ENCODE data around the gene USP53. TPM values are rescaled to one million over a fixed set of nuclear protein-coding genes. Genes with fewer than 3 reads are reported as not detected.
A peak's percentile ranks its signal among the peaks of the same experiment; 100 is the strongest.

USP53 gene
- total and polyA plus RNA-seq, 2 of the 13 experiments (the other 11 are each of a cell fraction or from before 2014, with no cell fraction given) = 5.3 to 8.1 TPM

DNA sequence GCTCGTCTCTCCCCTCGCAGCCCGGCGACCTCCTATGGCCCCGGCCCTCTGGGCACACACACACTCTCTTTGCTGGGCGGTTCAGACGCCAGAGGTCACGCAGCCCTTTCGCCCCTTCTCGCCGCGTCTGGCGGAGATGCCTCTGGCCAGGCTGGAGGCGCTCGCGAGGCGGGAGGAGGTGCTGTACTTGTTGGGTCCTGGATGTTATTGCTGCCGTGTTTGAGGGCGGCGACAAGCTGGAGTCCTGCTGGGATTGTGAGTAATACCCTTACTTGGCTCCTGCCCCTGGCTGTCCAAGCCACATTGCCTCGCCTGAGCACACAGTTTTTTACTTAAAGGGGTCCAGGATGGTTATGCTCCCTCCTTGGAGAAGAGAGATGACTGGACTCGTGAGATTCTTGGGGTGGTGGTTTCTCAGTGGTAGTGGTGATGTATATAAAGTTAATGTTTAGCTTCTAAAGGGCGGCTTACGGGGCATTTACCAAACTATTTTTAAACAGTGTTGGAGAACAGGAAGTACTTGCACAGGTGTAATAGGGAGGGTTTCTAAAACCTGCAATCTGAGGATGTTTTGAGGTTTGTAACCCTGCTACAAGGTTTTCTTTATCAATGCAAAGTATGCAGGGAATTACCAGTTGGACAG lies 572 bp downstream of the USP53 start (continued):
- TF ChIP-seq, protein P1, sequence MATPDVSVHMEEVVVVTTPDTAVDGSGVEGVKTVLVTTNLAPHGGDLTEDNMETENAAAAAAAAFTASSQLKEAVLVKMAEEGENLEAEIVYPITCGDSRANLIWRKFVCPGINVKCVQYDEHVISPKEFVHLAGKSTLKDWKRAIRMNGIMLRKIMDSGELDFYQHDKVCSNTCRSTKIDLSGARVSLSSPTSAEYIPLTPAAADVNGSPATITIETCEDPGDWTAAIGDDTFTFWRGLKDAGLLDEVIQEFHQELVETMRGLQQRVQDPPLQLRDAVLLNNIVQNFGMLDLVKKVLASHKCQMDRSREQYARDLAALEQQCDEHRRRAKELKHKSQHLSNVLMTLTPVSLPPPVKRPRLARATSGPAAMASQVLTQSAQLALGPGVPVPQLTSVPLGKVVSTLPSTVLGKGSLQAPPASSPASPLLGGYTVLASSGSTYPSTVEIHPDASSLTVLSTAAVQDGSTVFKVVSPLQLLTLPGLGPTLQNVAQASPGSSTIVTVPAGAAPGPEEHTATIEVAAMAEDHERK (CRISPR knock-in tag; IDR thresholded peaks at IDR 0.05; ENCODE audit: low read depth) = no peak
- TF ChIP-seq JUN (CRISPR knock-in tag; IDR thresholded peaks at IDR 0.05) (no peak), TSC22D2 (CRISPR knock-in tag; IDR thresholded peaks at IDR 0.05; ENCODE audit: borderline replicate concordance) (peak; percentile 3; the same call in 1 of the 2 replicates), JUNB (CRISPR knock-in tag; IDR thresholded peaks at IDR 0.05; ENCODE audit: borderline replicate concordance) (peak; percentile 29; the same call in 1 of the 2 replicates), STAG1 (CRISPR knock-in tag; IDR thresholded peaks at IDR 0.05) (peak; percentile 43), TAF1 (CRISPR knock-in tag; IDR thresholded peaks at IDR 0.05) (peak; percentile 67), ZNF562 (CRISPR knock-in tag; IDR thresholded peaks at IDR 0.05; ENCODE audit: borderline replicate concordance) (no peak), CBX1 (IDR thresholded peaks at IDR 0.05; ENCODE audit: low read depth) (peak; percentile 27), SRY (CRISPR knock-in tag; IDR thresholded peaks at IDR 0.05) (no peak), HDAC2 (CRISPR knock-in tag; IDR thresholded peaks at IDR 0.05) (no peak)
- TF ChIP-seq, protein P2, sequence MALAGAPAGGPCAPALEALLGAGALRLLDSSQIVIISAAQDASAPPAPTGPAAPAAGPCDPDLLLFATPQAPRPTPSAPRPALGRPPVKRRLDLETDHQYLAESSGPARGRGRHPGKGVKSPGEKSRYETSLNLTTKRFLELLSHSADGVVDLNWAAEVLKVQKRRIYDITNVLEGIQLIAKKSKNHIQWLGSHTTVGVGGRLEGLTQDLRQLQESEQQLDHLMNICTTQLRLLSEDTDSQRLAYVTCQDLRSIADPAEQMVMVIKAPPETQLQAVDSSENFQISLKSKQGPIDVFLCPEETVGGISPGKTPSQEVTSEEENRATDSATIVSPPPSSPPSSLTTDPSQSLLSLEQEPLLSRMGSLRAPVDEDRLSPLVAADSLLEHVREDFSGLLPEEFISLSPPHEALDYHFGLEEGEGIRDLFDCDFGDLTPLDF (CRISPR knock-in tag; IDR thresholded peaks at IDR 0.05) = 0 out of 2 replicates have a peak, but pooled peaks have one; percentile 52
- TF ChIP-seq, protein P3, sequence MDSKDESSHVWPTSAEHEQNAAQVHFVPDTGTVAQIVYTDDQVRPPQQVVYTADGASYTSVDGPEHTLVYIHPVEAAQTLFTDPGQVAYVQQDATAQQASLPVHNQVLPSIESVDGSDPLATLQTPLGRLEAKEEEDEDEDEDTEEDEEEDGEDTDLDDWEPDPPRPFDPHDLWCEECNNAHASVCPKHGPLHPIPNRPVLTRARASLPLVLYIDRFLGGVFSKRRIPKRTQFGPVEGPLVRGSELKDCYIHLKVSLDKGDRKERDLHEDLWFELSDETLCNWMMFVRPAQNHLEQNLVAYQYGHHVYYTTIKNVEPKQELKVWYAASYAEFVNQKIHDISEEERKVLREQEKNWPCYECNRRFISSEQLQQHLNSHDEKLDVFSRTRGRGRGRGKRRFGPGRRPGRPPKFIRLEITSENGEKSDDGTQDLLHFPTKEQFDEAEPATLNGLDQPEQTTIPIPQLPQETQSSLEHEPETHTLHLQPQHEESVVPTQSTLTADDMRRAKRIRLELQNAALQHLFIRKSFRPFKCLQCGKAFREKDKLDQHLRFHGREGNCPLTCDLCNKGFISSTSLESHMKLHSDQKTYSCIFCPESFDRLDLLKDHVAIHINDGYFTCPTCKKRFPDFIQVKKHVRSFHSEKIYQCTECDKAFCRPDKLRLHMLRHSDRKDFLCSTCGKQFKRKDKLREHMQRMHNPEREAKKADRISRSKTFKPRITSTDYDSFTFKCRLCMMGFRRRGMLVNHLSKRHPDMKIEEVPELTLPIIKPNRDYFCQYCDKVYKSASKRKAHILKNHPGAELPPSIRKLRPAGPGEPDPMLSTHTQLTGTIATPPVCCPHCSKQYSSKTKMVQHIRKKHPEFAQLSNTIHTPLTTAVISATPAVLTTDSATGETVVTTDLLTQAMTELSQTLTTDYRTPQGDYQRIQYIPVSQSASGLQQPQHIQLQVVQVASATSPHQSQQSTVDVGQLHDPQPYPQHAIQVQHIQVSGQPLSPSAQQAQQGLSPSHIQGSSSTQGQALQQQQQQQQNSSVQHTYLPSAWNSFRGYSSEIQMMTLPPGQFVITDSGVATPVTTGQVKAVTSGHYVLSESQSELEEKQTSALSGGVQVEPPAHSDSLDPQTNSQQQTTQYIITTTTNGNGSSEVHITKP (CRISPR knock-in tag; IDR thresholded peaks at IDR 0.05; ENCODE audit: low read depth) = no peak
- TF ChIP-seq, protein P4, sequence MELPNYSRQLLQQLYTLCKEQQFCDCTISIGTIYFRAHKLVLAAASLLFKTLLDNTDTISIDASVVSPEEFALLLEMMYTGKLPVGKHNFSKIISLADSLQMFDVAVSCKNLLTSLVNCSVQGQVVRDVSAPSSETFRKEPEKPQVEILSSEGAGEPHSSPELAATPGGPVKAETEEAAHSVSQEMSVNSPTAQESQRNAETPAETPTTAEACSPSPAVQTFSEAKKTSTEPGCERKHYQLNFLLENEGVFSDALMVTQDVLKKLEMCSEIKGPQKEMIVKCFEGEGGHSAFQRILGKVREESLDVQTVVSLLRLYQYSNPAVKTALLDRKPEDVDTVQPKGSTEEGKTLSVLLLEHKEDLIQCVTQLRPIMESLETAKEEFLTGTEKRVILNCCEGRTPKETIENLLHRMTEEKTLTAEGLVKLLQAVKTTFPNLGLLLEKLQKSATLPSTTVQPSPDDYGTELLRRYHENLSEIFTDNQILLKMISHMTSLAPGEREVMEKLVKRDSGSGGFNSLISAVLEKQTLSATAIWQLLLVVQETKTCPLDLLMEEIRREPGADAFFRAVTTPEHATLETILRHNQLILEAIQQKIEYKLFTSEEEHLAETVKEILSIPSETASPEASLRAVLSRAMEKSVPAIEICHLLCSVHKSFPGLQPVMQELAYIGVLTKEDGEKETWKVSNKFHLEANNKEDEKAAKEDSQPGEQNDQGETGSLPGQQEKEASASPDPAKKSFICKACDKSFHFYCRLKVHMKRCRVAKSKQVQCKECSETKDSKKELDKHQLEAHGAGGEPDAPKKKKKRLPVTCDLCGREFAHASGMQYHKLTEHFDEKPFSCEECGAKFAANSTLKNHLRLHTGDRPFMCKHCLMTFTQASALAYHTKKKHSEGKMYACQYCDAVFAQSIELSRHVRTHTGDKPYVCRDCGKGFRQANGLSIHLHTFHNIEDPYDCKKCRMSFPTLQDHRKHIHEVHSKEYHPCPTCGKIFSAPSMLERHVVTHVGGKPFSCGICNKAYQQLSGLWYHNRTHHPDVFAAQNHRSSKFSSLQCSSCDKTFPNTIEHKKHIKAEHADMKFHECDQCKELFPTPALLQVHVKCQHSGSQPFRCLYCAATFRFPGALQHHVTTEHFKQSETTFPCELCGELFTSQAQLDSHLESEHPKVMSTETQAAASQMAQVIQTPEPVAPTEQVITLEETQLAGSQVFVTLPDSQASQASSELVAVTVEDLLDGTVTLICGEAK (IDR thresholded peaks at IDR 0.05) = no peak
- TF ChIP-seq, protein P4 (CRISPR knock-in tag; IDR thresholded peaks at IDR 0.05) = peak; percentile 15; the same call in 1 of the 2 replicates
